Tibial nerve (tissue), 4 donors: ENCODE measurements around the gene ZFAND3.

Source experiments
- CTCF ChIP-seq, 5 experiments: fragments of 200-600 bp in 3 of 5; fragments of 450-650 bp in 2 of 5; sonication (generic) in 3 of 5; IDR thresholded peaks; one replicate each; pipeline ENCODE4 v1.5.1; 2016 to 2019; ENCODE audit warnings: antibody characterized with exemption in 5 of 5, mild to moderate bottlenecking in 3 of 5, moderate library complexity in 2 of 5
- EP300 ChIP-seq, 2 donors: sonication (generic); formaldehyde crosslinking; IDR thresholded peaks; one replicate each; pipeline ENCODE4 v1.6.1; 2017; ENCODE audit warnings: antibody characterized with exemption in 2 of 2, mild to moderate bottlenecking in 1 of 2
- POLR2A ChIP-seq, 2 donors: fragments of 450-650 bp; IDR thresholded peaks; one replicate each; pipeline ENCODE4 v1.6.1; 2017; ENCODE audit warnings: antibody characterized with exemption in 2 of 2, mild to moderate bottlenecking in 2 of 2, moderate library complexity in 2 of 2

GRCh38 chr6:38154731-38155130 lies 335.2 kb downstream of the ZFAND3 start:
- TF ChIP-seq CTCF (IDR thresholded peaks at IDR 0.05): no peak
- no peak for TF ChIP-seq POLR2A (IDR thresholded peaks at IDR 0.05)
- TF ChIP-seq EP300 (IDR thresholded peaks at IDR 0.05): no peak
